IMR-90 (cell line): ENCODE data around the gene RAB3C. TPM values are rescaled to one million over a fixed set of nuclear protein-coding genes. Genes with fewer than 3 reads are reported as not detected.
A peak's percentile ranks its signal among the peaks of the same experiment; 100 is the strongest.

ENCODE experiments used
- ATAC-seq: fragments of 200-7000 bp; cut with Tn5 transposase; 2 replicates; pipeline ENCODE4 v1.9.1; 2020; ENCODE audit warnings: low read depth, mild to moderate bottlenecking, moderate library complexity
- BruUV-seq: library from RNA; stranded (reverse); fragments of 400-500 nt; replicated peaks from 2 replicates; lab custom pipeline; 2021; lab: Mats Ljungman, UMichigan
- CTCF ChIA-PET: fragments of 300-600 bp; formaldehyde crosslinking; extraction: SDS; loops from one replicate; lab custom pipeline; 2021; ENCODE audit warnings: antibody characterized with exemption; lab: Yijun Ruan, JAX
- POLR2A ChIA-PET: fragments of 300-600 bp; sonication (Branson Sonifier 250); formaldehyde crosslinking; loops from one replicate; lab custom pipeline; 2022; ENCODE audit warnings: antibody characterized with exemption; ENCODE audit not compliant: unreplicated experiment; lab: Charles Lee
- DNase-seq: peaks from one replicate; pipeline ENCODE4 v3.0.0; 2013
- H2AFZ ChIP-seq: replicated peaks from 2 replicates; pipeline ENCODE3; 2013; ENCODE audit warnings: low read length, mild to moderate bottlenecking; ENCODE audit not compliant: poor library complexity
- H2AK5ac ChIP-seq: 2 replicates; pipeline ENCODE4 v1.6.1; 2013; ENCODE audit warnings: low read depth, low read length, inconsistent platforms
- H2AK9ac ChIP-seq: replicated peaks from 2 replicates; pipeline ENCODE3; 2013; ENCODE audit warnings: mild to moderate bottlenecking, low read depth, low read length, moderate library complexity; ENCODE audit not compliant: poor library complexity
- H2BK120ac ChIP-seq: 2 replicates; pipeline ENCODE4 v1.6.1; 2013; ENCODE audit warnings: low read depth, low read length, inconsistent platforms
- H2BK15ac ChIP-seq: 3 replicates; pipeline ENCODE4 v1.6.1; 2013; ENCODE audit warnings: low read depth, low read length, inconsistent platforms
- H2BK20ac ChIP-seq: 2 replicates; pipeline ENCODE4 v1.6.1; 2013; ENCODE audit warnings: low read depth, mild to moderate bottlenecking, inconsistent platforms, low read length, moderate library complexity
- H2BK5ac ChIP-seq: 2 replicates; pipeline ENCODE4 v1.6.1; 2013; ENCODE audit warnings: mild to moderate bottlenecking, low read depth, low read length, inconsistent platforms; ENCODE audit not compliant: poor library complexity, severe bottlenecking
- H3K14ac ChIP-seq: replicated peaks from 2 replicates; pipeline ENCODE4 v1.6.1; 2013; ENCODE audit warnings: low read depth, low read length, inconsistent platforms
- H3K18ac ChIP-seq: 2 replicates; pipeline ENCODE4 v1.6.1; 2013; ENCODE audit warnings: low read depth, low read length, control low read depth
- H3K23ac ChIP-seq: 2 replicates; pipeline ENCODE4 v1.6.1; 2013; ENCODE audit warnings: low read depth, low read length, inconsistent platforms
- H3K27ac ChIP-seq: 2 replicates; pipeline ENCODE4 v1.5.1; 2013; ENCODE audit warnings: mild to moderate bottlenecking, control low read depth, low read length; ENCODE audit not compliant: insufficient read depth
- H3K27me3 ChIP-seq: 2 replicates; pipeline ENCODE4 v1.6.1; 2013; ENCODE audit warnings: low read length; ENCODE audit not compliant: control insufficient read depth, insufficient read depth
- H3K36me3 ChIP-seq: 2 replicates; pipeline ENCODE4 v1.6.1; 2013; ENCODE audit warnings: low read length, mixed read lengths; ENCODE audit not compliant: control insufficient read depth, insufficient read depth
- H3K4ac ChIP-seq: 2 replicates; pipeline ENCODE4 v1.6.1; 2013; ENCODE audit warnings: low read depth, low read length, inconsistent platforms
- H3K4me1 ChIP-seq: 2 replicates; pipeline ENCODE4 v1.6.1; 2013; ENCODE audit warnings: low read length, mixed read lengths; ENCODE audit not compliant: control insufficient read depth, insufficient read depth
- H3K4me2 ChIP-seq: 2 replicates; pipeline ENCODE4 v1.6.1; 2013; ENCODE audit warnings: low read depth, mild to moderate bottlenecking, control low read depth, low read length, moderate library complexity
- H3K4me3 ChIP-seq: 2 replicates; pipeline ENCODE4 v1.5.1; 2013; ENCODE audit warnings: low read depth, mild to moderate bottlenecking, control low read depth, low read length, moderate library complexity; ENCODE audit not compliant: insufficient read depth
- H3K56ac ChIP-seq: 2 replicates; pipeline ENCODE4 v1.6.1; 2013; ENCODE audit warnings: low read length, inconsistent platforms; ENCODE audit not compliant: insufficient read depth; ENCODE audit errors: extremely low read depth
- H3K79me1 ChIP-seq, 2 experiments: 2 replicates each; pipeline ENCODE4 v1.6.1; 2013; ENCODE audit warnings: low read length in 2 of 2, inconsistent platforms in 1 of 2, low read depth in 1 of 2
- H3K9ac ChIP-seq: 2 replicates; pipeline ENCODE4 v1.6.1; 2013; ENCODE audit warnings: low read depth, low read length, control low read depth
- H3K9me1 ChIP-seq: 2 replicates; pipeline ENCODE4 v1.6.1; 2013; ENCODE audit warnings: low read length, inconsistent platforms; ENCODE audit not compliant: insufficient read depth
- H3K9me3 ChIP-seq: 2 replicates; pipeline ENCODE4 v1.6.1; 2013; ENCODE audit warnings: low read length; ENCODE audit not compliant: control insufficient read depth, insufficient read depth
- H4K20me1 ChIP-seq: 2 replicates; pipeline ENCODE4 v1.6.1; 2013; ENCODE audit warnings: low read length, inconsistent platforms; ENCODE audit not compliant: insufficient read depth
- H4K5ac ChIP-seq: 2 replicates; pipeline ENCODE4 v1.6.1; 2013; ENCODE audit warnings: mild to moderate bottlenecking, low read depth, low read length, control low read depth
- H4K8ac ChIP-seq, 2 experiments: 2 replicates each; pipeline ENCODE4 v1.6.1; 2013; ENCODE audit warnings: low read depth in 2 of 2, low read length in 2 of 2, control low read depth in 1 of 2, inconsistent platforms in 1 of 2
- H4K91ac ChIP-seq: 2 replicates; pipeline ENCODE4 v1.6.1; 2013; ENCODE audit warnings: low read depth, low read length, inconsistent platforms; ENCODE audit not compliant: insufficient read depth
- BHLHE40 ChIP-seq: fragments of 150-350 bp; IDR thresholded peaks from 2 replicates; pipeline ENCODE4 v1.6.1; 2016; ENCODE audit warnings: mild to moderate bottlenecking, low read depth, low read length
- FOS ChIP-seq: fragments of 150-350 bp; IDR thresholded peaks from 2 replicates; pipeline ENCODE4 v1.6.1; 2016; ENCODE audit warnings: low read depth, low read length
- MAZ ChIP-seq: IDR thresholded peaks from 2 replicates; pipeline ENCODE4 v1.6.1; 2012; ENCODE audit warnings: low read depth, mild to moderate bottlenecking, low read length, improper control_type of control experiment, moderate library complexity, borderline replicate concordance
- RAD21 ChIP-seq: IDR thresholded peaks from 2 replicates; pipeline ENCODE4 v1.6.1; 2012; ENCODE audit warnings: low read length, improper control_type of control experiment
- SMC3 ChIP-seq: fragments of 150-350 bp; IDR thresholded peaks from 2 replicates; pipeline ENCODE4 v1.6.1; 2016; ENCODE audit warnings: low read depth, mild to moderate bottlenecking, antibody characterized with exemption, low read length, moderate library complexity
- WGBS, 2 experiments: methylation state at CpG; one replicate each; pipeline versions ENCODE4 v1.1.5 to v1.1.7; 2013; ENCODE audit warnings: missing lambda C conversion rate in 2 of 2; ENCODE audit not compliant: insufficient read length in 1 of 2; ENCODE audit errors: extremely low coverage in 2 of 2; 5-methylcytosine and 5-hydroxymethylcytosine counted together
- dilution Hi-C: fragments of 300-500 bp; cut with HindIII; formaldehyde crosslinking; loops from one replicate; pipeline ENCODE4 v1.14.3; 2018; ENCODE audit warnings: low sequenced_read_pairs; ENCODE audit not compliant: unreplicated experiment
- in situ Hi-C: fragments of 300-500 bp; cut with MboI; formaldehyde crosslinking; loops from 3 replicates; pipeline ENCODE4 v1.14.3; 2019; ENCODE audit warnings: low sequenced_read_pairs, inconsistent platforms, mixed read lengths
- intact Hi-C: fragments of 100-400 bp; cut with micrococcal nuclease; formaldehyde crosslinking; loops from 2 replicates; pipeline ENCODE4 v1.10.0; 2022
- polyA plus RNA-seq, 3 experiments: library from polyadenylated mRNA; depleted of rRNA; stranded (reverse); fragments of >200 nt; gene quantifications; 2 replicates each; pipeline ENCODE4 v1.2.3, GENCODE V29; 2012; ENCODE audit warnings: low replicate concordance in 1 of 3
- total RNA-seq: library from RNA; depleted of rRNA; stranded (reverse); fragments of >200 nt; gene quantifications from 2 replicates; pipeline ENCODE4 v1.2.3, GENCODE V29; 2012
- TF ChIP-seq, protein P1 (sequence below): conservative IDR thresholded peaks from 2 replicates; pipeline ENCODE4 v1.5.1; 2012; ENCODE audit warnings: mild to moderate bottlenecking, low read depth, low read length, improper control_type of control experiment

RAB3C gene
- total and polyA plus RNA-seq, 2 of the 4 experiments (the other 2 are of a cell fraction): not detected

DNA sequence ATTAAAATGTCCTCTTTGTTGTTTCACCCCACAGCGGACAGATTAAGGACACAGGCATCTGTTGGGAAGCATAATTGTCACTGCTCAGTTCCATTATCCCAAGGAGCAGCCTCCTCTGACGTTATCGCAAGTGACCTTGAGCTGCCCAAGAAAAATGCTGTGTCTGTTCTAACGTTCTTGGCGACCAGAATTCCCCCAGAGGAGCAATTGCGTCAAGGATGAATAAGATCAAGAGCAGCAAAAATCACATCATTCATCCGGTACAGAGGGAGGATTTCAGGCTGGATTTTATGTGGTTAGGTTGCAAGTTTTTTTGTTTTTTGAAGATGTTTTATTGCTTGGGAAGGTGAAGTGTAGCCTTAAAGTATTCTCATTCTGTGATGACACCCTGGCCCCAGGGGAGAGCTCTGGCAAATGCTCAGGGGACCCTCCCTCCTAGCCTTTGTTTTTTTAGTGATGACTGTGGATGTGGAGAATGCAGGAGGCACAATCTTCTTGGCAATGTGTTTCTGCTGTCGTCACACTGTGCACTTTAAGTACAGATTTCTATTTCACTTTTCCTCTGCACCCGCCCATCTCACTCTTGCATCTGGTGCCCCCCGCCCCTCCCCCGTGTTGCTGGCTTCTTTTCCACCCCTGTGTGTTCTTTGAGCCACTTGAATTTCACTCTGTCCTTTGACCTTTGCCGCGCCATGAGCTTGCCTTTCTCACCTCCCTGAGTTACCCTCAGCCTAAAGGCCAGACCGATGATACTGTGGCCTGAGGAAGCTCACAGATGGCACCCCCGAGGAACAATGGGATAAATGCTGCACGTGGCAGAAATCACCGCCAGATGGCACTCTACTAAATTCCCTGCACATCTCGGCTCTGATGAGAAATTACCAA, 308.5 kb downstream of the RAB3C start:
- no peaks in the 10 kb centered on the region for H3K9me1 ChIP-seq
- no peak overlapping the region for H2BK5ac ChIP-seq
- ATAC-seq: peak; percentile 83
- no peak overlapping the region for H3K23ac ChIP-seq
- no peak overlapping the region for H3K4me3 ChIP-seq
- H4K8ac ChIP-seq: peak overlapping the region in 1 of 2 experiments; percentile 72; a peak in 2 of 4 replicates
- peak overlapping the region; percentile 4; the same call in 1 of the 2 replicates for H3K4ac ChIP-seq
- no peak overlapping the region for H2BK15ac ChIP-seq
- no peak overlapping the region for H2AK5ac ChIP-seq
- CTCF ChIA-PET: interaction anchor here (0.6 to 2.4 kb wide), 8 partner anchors 20 to 849 kb away, joined by 3 to 9 read pairs (median 3); no protein-coding TSS in a partner anchor
- H3K27ac ChIP-seq: peak overlapping the region; percentile 49; the same call in 1 of the 2 replicates
- H2AK9ac ChIP-seq: peak overlapping the region; percentile 35
- peak overlapping the region; percentile 64; the same call in 1 of the 2 replicates for H4K91ac ChIP-seq
- no peaks in the 10 kb centered on the region for H3K79me1 ChIP-seq
- H3K56ac ChIP-seq: no peak overlapping the region
- H3K4me2 ChIP-seq: peak overlapping the region; percentile 34
- H3K4me1 ChIP-seq: peaks cover 8% of the 10 kb centered on the region; the same call in 1 of the 2 replicates
- H3K9me3 ChIP-seq: no peaks in the 10 kb centered on the region
- WGBS, 2 experiments: 0% methylated on average over 1 of the region's 18 CpGs; no CpG with 5 or more reads in 1 of the 2 experiments
- 0 out of 2 replicates have a peak overlapping the region, but pooled peaks have one; percentile 27 for H3K14ac ChIP-seq
- POLR2A ChIA-PET: no interaction called here
- H3K18ac ChIP-seq: peak overlapping the region; percentile 72; the same call in 1 of the 2 replicates
- 0 out of 2 replicates have a peak, but pooled peaks have one; percentile 23 for TF ChIP-seq MAZ
- TF ChIP-seq FOS: no peak
- peak; percentile 35; the same call in 1 of the 2 replicates for TF ChIP-seq BHLHE40
- TF ChIP-seq, protein P1, sequence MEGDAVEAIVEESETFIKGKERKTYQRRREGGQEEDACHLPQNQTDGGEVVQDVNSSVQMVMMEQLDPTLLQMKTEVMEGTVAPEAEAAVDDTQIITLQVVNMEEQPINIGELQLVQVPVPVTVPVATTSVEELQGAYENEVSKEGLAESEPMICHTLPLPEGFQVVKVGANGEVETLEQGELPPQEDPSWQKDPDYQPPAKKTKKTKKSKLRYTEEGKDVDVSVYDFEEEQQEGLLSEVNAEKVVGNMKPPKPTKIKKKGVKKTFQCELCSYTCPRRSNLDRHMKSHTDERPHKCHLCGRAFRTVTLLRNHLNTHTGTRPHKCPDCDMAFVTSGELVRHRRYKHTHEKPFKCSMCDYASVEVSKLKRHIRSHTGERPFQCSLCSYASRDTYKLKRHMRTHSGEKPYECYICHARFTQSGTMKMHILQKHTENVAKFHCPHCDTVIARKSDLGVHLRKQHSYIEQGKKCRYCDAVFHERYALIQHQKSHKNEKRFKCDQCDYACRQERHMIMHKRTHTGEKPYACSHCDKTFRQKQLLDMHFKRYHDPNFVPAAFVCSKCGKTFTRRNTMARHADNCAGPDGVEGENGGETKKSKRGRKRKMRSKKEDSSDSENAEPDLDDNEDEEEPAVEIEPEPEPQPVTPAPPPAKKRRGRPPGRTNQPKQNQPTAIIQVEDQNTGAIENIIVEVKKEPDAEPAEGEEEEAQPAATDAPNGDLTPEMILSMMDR: peak; percentile 71
- TF ChIP-seq RAD21: peak; percentile 63
- peak; percentile 76 for TF ChIP-seq SMC3
- DNase-seq: peak; percentile 81
- dilution Hi-C loops: no loop called here
- no peaks in the 10 kb centered on the region for H3K36me3 ChIP-seq
- H2BK120ac ChIP-seq: no peak overlapping the region
- H4K20me1 ChIP-seq: no peaks in the 10 kb centered on the region
- BruUV-seq: no TSS peak
- peaks cover 2% of the 10 kb centered on the region for H3K27me3 ChIP-seq
- peak overlapping the region; percentile 1; the same call in 1 of the 2 replicates for H3K9ac ChIP-seq
- no peak overlapping the region for H2BK20ac ChIP-seq
- intact Hi-C loops: loop anchor here (1.0 to 5.0 kb wide), 4 partner anchors 116 to 476 kb away; no protein-coding TSS in a partner anchor
- H4K5ac ChIP-seq: no peak overlapping the region; the same call in 1 of the 2 replicates
- in situ Hi-C loops: loop anchor here (10.0 to 25.0 kb wide), 2 partner anchors 113 to 471 kb away; no protein-coding TSS in a partner anchor
- H2AFZ ChIP-seq: peak overlapping the region; percentile 80
